GM12874 (cell line): ENCODE data around the gene TENM4.

Source experiments
- TF ChIP-seq, protein P1 (sequence below): IDR thresholded peaks from 2 replicates; pipeline ENCODE4 v1.5.1; 2011; ENCODE audit warnings: low read depth, mild to moderate bottlenecking, control low read depth, low read length, moderate library complexity; ENCODE audit not compliant: insufficient read depth

The TENM4 gene

DNA sequence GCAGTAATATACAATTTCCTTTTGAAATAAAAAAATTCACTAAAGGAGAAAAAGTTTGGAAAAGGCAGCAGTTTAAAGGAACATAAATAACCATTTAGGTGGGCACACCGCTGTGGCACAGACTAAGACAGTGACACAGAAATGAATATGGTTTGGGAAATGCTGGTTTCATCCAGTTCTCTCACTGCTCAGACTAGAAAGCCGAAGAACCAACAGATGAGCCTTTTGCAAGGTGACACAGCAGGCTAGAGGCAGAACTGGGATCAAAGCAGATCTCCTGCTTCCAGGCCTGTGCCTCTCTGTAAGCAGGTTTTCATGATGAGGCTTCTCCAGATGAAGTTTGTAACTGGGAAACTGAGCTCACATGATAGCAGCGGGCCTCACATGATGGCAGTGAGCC is 486.1 kb downstream of the TENM4 start:
- TF ChIP-seq, protein P1, sequence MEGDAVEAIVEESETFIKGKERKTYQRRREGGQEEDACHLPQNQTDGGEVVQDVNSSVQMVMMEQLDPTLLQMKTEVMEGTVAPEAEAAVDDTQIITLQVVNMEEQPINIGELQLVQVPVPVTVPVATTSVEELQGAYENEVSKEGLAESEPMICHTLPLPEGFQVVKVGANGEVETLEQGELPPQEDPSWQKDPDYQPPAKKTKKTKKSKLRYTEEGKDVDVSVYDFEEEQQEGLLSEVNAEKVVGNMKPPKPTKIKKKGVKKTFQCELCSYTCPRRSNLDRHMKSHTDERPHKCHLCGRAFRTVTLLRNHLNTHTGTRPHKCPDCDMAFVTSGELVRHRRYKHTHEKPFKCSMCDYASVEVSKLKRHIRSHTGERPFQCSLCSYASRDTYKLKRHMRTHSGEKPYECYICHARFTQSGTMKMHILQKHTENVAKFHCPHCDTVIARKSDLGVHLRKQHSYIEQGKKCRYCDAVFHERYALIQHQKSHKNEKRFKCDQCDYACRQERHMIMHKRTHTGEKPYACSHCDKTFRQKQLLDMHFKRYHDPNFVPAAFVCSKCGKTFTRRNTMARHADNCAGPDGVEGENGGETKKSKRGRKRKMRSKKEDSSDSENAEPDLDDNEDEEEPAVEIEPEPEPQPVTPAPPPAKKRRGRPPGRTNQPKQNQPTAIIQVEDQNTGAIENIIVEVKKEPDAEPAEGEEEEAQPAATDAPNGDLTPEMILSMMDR, result no peak

DNA sequence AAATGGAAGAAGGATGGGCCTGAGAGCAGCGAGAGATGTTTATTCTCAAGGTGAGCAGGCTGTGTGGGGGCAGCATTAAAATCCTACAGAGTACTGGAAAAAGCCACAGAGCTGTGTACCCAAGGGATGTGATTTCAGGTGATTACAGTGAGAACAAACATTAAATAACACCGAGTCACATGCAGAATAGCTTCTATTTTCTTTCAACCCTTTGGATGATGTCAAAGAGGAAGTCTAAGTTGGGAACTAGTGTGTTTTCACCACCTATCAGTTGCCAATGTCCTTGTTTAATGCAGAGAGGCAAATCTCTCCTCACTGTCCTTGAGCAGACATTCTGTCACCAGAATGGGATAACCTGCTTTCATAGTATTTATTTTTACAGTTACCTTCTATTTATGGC is 486.6 kb downstream of the TENM4 start:
- TF ChIP-seq, protein P1, result no peak

DNA sequence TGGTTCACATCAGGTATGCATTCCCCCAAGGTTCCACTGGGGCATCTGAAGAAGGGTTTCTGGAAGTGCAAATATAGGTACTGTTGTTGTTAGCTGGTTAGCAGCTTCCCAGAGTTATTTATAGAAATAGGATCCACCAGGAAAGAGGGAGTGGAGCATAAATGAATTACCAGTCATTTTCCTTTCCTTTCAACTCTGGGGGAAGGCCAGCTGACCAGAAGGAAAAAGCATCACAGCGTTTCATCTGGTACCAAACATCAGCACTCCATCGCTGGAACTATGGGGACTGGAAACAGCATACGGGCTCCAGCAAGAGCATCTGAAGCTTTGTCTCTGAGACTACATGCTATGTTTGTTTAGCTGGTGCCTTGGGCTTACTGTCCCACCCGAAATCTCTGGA is 487.9 kb downstream of the TENM4 start:
- TF ChIP-seq, protein P1, result no peak

DNA sequence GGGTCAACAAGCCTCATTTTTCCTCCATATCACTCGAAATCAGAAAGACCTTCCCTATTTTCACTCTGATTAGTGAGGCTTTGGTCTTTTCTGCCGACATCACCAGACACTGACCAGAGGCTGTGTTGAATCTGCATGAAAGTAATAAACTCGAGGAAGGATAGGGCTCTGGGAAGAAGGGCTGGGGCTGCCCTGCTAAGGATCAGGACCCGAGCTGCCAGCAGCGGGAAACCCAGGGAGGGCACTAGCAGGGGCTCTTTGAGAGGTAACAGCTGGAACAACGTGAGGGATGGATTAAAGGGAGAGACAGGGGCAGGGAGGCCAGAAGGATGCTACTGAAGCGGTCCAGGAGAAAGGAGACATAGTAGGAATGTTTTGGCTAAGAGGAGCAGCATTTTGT is 488.7 kb downstream of the TENM4 start:
- TF ChIP-seq, protein P1, result no peak

DNA sequence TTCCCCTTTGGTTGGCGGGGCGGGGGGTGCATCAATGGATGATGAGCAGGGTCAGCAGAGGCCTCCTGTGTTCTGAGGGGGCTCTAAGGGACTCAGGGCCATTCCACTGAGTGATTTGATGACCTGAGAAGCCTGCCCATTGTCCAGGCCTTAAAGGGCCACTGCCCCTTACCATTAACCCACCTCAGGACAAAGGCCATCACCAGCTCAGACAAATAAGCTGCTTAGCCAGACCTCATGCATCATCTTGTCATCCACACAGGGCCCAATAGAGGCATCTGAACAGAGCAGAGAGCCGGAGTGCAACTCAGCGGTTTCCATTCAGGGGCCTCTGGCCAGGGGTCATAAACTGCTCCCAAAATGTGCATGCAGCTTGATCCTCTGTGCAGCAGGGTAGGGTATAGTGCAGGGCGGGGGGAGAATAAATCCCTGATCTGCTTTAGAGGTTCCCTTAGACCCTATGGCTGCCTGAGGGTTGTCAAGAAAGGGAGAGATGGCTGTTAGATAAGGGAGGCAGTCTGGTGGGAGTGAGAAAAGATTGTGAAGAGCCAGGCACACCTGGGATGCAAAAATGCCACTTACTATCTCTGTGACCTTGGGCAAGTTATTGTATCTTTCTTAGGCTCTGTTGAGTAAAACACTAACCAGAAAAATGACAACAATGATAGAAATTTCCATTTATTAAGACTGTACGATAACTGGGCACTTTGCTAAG is 490.7 kb downstream of the TENM4 start:
- TF ChIP-seq, protein P1, result no peak

DNA sequence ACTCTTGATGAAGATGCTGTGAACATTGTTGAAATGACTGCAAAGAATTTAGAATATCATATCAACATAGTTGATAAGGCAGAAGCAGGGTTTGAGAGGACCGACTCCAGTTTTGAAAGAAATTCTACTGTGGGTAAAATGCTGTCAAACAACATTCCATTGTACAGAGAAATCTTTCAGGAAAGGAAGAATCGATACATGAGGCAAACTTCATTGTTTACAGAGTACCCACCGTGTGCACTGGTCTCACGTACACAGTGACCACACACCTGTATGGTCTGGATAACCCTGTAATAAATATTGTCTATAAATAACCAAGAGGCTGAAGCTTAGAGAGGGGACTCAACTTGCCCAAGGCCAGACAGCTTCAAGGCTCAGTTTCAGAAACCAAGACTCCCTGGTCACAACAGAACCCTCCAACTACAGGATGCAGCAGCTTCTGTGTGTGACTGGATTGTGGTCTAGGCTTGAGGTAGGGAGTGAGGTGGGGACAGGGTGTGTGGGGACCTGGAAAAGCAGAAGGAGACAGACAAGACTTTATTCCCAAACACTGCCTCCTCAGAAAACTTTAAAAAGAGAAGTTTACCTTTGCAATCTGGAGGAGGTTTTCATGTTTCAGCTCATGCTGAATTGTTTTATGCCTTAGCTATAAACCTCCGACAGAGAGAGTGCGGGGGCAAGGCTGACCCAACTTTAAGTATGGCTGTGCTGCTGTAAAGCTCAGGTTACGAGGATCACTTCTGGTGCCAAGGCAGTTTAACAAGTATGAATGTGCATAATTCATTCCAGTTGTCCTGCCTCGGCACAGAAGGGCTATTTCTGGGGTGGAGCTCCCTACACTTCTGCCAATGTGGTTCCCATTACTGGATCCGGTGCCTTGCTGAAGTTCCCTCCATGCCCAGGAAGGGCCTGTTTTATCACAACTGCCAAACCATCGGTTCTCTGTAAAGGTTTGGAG is 493.6 kb downstream of the TENM4 start:
- TF ChIP-seq, protein P1, result no peak

DNA sequence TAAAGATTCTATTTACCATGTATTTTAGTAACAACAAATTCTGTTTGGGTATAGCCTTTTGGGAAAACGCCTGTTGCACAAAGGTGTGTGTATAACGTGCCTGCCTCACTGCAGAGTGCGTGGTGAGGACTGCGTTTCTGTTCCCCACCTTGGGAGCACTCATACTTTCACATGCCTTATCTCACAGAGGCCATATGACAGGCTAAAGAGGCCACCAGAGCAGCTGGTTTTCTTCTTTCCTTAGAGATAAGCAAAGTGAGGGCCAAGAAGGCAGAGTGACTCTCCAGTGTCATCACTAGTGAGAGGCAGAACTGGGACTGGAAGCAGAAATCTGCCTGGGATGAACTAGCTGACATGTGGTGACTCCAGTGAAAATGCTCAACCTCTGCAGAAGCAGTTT is 497.0 kb downstream of the TENM4 start:
- TF ChIP-seq, protein P1, result no peak
